ENCODE measurements around the gene NADK.
"Not testable (repeated sequence)": the region's sequence is repeated elsewhere in the genome, so short reads cannot be mapped to it uniquely, and the experiment has no call there.

DNA sequence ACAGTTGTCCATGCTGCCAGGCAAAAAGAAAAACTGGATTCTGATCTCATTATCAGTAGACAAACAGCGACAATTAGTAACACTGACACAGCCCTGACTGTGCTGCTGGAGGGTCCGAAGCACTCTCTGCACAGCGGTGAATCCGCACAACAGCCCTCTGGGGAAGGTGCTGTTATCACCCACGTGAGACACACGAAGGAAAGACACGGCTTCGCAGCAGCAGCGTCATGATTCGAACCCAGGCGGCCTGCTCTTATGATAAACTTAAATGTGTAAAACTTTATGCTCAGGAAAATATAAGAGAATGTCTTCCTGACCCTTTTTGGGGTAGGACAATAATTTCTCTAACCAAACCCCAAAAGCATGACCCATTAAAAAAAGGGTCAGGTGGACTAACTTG, 35.7 kb downstream of the NADK start:
- TF ChIP-seq POLR2A (IDR thresholded peaks at IDR 0.05) = not testable (repeated sequence)
- TF ChIP-seq, protein P1, sequence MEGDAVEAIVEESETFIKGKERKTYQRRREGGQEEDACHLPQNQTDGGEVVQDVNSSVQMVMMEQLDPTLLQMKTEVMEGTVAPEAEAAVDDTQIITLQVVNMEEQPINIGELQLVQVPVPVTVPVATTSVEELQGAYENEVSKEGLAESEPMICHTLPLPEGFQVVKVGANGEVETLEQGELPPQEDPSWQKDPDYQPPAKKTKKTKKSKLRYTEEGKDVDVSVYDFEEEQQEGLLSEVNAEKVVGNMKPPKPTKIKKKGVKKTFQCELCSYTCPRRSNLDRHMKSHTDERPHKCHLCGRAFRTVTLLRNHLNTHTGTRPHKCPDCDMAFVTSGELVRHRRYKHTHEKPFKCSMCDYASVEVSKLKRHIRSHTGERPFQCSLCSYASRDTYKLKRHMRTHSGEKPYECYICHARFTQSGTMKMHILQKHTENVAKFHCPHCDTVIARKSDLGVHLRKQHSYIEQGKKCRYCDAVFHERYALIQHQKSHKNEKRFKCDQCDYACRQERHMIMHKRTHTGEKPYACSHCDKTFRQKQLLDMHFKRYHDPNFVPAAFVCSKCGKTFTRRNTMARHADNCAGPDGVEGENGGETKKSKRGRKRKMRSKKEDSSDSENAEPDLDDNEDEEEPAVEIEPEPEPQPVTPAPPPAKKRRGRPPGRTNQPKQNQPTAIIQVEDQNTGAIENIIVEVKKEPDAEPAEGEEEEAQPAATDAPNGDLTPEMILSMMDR (IDR thresholded peaks at IDR 0.05) = not testable (repeated sequence)

All from adrenal gland (tissue), 5 donors.